NCI-H2227 treated with DMSO at 0.1 percent for 48 hours (cell line): ENCODE results near the gene MINDY4.
A peak's percentile ranks its signal among the peaks of the same experiment; 100 is the strongest.

ENCODE experiments used
- DNase-seq: peaks from one replicate; lab custom pipeline; 2025; lab: John Stamatoyannopoulos, UW

Gene MINDY4

DNA sequence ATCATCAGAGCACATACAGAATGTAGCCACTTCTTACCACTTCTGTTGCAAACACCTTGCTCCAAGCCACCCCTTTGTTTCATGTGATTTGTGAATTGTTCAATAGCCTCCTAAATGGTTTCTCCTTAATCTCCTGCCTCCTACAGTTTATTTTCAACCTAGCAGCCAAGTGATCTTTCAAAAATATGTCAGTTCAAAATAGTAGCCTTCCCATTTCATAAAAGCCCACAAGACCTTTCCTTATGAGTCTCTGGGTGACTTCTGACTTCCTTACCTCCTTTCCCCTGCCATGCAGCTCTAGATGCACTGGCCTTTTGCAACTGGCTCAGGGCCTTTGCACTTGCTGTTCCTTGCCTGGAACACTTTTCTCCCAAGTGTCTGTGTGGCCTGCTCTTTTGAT lies 4.8 kb downstream of the MINDY4 start:
- DNase-seq, result no peak

DNA sequence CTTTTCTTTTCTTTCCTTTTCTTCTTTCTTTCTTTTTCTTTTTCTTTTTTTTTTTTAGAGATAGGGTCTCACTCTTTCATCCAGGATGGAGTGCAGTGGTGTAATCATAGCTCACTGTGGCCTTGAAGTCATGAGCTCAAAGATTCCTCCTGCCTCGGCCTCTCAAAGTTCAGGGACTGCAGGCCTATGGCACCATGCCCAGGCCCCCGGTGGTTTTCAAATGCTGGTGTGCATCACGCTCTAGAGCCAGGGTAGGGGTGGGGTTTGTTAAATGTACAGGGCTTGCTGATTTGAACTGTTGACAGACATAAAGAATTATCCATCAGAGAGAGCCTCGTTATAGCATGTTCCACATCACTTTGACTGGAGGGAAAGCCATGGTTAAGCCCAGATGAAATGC lies 5.8 kb downstream of the MINDY4 start:
- DNase-seq, result no peak

DNA sequence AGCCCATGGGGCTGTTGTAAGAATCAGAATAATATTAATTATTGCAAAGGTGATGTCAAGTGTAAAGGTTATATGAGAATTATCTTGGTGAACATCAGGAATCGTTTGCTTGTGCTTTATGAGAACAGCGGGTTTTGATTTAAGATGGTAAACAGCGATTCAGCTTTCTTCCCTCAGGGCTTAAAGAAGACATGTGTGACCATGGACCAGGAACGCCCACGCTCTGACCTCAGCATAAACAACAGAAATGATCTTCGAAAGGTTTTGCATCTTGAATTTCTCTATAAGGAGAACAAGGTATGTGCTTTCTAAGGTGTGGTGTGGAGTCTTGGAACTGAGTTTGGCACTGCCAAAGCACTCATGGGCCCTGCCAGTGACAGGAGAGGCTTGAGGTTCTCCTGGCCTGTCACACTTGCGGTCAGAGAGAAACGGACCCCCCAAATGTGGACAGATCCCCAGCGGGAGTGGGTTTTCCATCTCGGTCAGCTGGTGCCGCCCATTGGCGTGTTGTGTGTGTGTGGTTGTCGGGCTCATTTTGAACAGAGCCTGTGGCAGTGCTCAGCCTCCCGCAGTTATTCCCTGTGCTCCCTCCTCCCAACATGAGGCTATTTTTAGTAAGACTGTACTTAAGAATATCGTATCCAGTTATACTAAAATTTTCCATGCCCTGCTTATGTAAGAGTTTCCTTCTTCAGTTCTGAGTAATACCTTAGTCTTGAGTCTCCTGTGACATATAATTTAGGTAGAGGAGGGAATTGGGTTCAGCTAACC lies 7.2 kb downstream of the MINDY4 start:
- DNase-seq, result no peak

DNA sequence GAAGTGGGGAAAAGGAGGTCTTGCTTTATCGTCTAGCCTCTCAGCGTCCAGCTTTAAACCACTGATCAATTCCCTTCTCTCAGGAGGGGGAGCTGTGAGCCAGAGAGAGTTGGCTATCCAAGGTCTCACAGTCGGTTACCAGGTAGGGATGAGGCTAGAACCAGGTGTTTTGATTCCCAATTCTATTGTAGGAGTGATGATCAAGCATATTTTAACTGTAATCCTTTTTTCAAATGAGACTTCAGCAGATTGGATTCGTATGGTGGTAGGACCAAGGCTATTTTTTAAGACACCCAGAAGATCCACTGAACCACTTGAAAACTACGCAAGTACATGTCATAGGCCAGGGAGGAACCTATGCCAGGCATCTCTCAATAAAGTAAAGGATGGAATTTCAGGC lies 8.4 kb downstream of the MINDY4 start:
- DNase-seq, result no peak

DNA sequence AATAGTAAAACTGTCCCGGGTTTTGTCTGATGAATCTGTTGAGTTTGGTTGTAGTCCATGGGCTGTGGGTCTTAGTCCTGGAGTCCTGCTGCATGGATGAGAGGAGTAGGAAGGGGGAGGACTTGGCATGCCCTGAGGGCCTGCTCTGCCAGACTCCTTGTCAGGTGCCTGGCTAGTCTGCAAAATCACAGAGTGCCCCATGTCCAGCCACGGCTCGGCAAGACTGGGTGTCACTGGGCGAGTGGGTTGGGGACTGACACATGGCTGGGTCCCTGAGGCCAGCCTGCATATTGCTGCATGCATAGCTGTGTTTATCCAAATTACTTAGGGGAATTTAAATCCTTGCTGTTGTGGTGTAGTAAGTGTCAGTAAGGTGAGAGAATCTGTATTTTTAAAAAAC lies 9.7 kb downstream of the MINDY4 start:
- DNase-seq, result no peak

DNA sequence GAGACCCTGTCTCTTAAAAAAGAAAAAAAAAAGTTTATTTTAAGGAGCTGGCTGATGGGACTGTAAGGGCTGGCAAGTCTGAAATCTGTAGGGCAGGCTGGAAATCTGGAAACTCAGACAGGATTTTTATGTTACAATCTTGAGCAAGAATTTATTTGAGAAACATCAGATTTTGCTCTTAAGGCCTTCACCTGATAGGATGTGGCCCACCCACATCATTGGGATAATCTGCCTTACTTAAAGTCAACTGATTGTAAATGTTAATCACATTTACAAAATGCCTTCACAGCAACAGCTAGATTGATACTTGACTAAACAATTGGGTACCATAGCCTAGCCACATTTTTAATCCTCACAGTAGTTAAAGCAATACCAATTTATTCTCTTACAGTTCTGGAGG lies 11.5 kb downstream of the MINDY4 start:
- DNase-seq, result no peak

DNA sequence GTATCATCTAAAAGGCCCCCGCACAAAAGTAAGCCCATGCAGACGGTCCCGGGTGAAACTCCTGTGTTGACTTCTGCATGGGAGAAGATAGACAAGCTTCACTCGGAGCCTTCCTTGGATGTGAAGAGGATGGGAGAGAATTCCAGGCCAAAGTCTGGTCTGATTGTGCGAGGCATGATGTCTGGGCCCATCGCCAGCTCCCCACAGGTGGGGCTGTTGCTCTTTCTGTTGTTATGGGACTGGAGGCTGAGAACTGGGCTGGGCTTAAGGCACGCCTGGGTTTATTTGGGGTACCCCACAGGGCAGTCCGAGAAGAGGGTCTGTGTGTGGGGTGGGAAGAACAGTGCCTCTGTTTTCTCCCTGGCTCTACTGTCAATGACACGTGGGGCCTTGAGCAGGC lies 14.6 kb downstream of the MINDY4 start:
- no peak for DNase-seq

DNA sequence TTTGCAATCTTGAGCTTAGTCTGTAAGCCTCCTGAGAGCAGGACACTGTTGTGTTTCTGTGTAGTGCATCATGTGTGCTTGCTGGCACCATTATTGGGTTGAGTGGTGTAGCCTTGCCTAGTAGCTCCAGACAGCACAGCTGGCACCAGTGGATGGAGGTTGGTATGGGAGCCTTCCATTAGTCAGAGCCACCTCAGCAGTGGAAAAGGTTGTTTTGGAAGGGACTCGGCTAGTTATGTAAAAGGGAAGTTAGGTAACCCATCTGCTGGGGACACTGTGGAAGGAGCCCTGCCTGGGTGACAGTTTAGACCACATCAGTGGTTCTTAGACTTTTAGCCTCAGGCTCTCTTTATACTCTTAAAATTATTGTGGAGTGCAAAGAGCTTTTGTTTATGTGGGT lies 16.3 kb downstream of the MINDY4 start:
- no peak for DNase-seq

DNA sequence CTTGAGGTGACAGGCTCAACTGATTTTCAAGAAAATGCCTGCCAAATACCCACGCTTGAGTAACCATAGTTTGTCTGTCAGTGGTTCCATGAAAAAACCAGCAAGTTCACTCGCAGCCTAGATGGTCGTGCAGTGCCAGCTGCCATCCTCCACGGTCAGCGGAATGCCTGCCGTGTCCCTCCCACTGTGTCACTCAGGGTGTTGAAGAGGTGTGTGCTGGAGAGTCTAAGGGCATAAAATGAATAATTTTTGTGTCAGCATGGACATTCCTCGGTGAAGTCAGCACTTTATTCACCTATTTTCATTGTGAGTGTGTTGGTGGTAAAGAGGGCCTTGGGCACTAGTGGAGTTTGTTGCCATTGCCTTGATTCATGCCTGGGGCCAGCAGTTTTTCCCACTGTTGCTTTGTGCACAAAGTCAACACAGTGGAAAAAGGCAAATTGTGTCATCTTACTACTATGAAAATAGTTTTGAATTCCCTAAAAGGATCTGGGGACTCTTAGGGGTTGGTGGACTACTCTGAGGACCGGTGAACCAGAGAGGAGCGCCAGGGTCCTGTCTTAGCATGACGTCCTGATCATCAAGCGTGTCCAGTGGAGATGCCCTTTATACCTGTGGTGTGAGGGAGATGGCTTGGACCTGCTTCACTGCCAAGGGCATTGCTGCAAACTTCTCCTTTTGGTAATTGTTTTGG lies 17.6 kb downstream of the MINDY4 start:
- DNase-seq, result no peak

DNA sequence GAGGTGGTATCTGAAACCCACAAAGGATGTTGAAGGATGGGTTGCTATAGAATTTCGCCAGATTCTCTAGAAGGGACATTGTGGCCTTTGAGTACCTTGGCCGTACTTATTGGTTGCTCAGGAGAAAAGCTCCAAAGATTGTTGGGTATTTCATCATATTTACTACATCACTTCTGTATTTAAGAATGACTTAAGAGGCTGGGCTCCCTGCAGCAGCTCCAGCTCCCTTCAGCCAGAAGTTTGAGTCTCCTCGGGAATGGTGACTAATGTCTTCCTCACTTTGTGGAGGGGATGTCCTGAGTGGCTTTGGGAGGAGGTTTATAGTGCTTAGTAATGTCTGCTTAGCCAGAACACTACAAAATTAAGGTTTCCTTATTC lies 18.1 kb downstream of the MINDY4 start:
- no peak for DNase-seq

DNA sequence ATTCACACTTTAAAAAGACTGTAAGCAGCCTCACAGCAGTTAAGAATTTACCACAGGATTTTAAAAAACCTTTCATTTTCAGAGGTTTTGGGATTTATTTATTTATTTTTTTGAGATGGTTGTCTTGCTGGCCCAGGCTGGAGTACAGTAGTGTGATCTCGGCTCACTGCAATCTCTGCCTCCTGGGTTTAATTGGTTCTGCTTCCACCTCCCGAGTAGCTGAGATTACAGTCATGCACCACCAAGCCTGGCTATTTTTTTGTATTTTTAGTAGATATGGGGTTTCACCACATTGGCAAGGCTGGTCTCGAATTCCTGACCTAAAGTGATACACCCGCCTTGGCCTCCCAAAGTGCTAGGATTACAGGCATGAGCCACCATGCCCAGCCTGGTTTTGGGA lies 19.1 kb downstream of the MINDY4 start:
- no peak for DNase-seq

DNA sequence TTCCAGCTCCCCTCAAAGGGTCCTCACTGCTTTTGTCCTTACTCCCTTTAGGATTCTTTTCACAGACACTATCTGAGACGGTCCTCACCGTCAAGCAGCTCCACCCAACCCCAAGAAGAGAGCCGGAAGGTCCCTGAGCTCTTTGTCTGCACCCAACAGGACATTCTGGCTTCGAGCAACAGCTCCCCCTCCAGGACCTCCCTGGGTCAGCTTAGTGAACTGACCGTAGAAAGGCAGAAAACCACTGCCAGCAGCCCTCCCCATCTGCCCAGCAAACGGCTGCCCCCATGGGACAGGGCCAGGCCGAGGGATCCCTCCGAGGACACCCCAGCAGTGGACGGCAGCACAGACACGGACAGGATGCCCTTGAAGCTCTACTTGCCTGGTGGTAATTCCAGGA lies 19.9 kb downstream of the MINDY4 start:
- DNase-seq, result no peak

DNA sequence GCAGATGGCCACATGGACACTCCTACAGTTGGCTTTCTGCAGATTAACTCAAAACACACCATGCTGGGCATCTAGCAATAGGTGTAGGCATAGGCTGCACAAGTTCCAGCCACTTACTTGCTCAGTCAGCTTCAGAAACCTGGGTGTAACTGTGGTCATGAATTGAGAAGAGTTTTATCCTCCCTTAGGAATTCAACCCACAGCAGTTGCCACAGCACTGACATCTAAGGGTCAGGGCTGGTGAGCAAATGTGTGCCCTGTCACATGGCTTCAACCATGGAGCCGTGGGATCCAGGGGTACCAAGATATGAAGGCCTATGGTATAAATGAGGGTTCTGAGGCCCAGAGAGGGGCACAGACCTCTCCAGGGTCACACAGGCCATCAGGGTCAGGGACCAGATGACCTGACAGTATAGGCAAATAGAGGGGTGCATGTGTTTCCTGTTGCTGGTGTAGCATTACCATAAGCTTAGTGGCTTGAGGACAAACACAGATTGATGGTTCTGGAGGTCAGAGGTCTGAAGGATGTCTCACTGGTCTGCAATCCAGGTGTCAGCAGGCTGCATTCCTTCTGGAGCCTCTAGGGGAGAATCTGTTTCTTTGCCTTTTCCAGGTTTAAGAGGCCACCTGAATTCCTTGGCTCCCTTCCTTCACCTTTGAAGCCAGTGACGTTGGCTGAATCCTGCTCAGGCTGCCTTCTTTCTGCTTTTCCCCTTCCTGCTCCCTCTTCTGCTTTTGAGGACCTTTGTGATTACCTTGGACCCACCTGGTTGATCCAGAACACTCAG lies 24.1 kb downstream of the MINDY4 start:
- no peak for DNase-seq

DNA sequence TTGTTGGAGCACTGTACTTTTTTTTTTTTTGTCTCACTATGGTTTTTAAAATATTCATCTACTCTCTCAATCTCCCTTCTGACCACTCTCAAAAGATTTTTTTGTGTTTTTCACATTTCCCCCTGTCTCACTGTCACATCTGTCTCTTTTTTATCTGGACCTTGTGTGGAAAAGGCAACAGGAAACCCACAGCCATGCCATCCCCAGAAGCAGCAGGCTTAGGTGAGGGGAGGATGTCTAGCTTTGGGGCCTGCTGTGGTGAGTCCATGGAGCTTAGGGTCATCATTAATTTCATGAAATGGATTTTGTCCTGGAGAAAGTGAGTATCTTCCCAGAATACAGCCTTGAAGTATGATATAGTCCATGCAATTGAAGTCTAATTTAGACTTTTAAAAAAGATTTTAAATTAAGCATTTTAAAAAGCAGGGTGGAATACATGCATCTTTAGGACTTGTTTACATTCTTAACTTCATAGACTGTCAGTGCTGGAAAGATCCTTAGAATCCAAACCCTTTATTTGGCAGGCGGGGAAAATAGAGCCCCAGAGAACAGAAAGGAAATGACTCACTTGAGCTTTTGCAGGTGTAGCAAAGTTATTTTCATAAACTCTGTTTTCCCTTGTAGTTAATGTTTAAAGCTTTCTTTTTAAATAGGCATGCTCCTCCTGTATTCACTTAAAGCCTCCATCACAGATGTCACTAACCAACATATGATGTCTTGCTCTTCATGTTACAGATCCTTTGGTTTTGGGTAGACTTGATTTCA lies 25.1 kb downstream of the MINDY4 start:
- no peak for DNase-seq

DNA sequence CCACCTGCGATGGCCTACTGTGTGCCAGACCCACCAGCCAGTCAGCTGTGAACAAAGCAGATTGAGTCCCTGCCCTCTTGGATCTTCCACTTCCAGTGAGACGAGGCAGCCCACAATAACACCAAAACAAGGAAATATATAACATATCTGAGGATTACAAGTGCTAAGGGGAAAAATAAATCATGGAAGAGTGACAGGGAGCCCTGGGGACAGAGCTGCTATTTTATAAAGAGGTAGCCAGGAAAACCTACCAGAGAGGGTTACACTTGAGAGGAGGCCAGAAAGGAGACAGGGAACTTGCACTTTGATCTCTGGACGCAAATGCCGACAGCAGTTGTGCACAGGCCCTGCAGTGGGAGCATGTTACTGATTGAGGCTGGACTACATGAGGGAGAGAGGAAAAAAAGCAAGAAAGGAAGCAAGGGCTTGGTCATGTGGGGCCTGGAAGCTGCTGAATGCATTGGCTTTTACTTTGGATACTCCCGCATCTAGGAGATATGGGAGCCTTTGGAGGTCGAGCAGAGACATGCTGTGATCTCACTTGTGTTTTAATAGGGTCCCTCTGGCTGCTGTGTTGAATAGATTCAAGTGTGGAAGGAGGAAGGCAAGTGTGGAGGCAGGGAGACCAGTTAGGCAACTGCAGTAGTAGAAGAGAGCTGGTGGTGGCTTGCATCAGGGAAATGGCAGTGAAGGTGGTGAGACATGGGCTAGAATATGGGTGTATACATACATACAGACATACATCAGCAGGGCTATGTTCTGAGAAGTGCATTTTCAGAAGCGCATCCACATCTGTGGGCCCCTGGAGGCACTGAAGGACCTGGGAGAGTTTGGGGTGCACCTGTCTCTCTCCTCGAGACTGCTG lies 26.2 kb downstream of the MINDY4 start:
- DNase-seq, result no peak

DNA sequence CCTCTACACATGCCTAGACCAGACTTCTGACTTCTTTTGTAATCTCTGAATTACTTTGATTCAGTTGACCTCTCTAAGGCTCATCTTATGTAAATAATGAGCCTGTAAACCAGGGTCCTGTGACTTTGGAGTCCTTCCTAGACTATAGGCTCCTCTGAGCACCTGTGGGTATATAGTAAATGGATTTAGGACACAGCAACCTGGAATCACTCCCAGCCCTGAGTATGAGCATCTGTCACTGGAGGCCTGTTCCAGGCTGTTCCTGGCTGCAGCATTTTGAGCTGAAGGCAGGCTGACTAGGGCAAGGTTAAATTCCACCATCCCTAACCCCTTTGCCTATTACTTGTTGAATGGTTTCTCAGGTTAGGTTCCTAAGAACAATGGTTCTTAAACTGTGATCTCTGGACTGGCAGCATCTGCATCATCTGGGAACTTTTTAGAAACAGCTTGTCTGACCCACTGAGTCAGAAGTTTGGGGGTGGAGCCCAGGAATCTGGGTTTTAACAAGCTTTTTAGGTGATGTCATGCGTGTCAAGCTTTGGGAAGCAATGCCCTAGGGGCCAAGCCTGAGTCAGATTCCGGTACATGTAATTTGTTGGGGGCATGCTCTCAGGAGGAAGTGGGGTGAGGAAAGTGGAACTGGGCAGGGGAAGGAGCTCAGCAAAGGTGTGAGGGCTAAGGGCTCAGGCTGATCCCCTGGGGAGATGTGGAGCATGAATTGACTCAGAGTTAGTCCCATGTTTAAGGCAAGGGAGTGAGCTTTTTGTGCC lies 28.2 kb downstream of the MINDY4 start:
- DNase-seq, result no peak

DNA sequence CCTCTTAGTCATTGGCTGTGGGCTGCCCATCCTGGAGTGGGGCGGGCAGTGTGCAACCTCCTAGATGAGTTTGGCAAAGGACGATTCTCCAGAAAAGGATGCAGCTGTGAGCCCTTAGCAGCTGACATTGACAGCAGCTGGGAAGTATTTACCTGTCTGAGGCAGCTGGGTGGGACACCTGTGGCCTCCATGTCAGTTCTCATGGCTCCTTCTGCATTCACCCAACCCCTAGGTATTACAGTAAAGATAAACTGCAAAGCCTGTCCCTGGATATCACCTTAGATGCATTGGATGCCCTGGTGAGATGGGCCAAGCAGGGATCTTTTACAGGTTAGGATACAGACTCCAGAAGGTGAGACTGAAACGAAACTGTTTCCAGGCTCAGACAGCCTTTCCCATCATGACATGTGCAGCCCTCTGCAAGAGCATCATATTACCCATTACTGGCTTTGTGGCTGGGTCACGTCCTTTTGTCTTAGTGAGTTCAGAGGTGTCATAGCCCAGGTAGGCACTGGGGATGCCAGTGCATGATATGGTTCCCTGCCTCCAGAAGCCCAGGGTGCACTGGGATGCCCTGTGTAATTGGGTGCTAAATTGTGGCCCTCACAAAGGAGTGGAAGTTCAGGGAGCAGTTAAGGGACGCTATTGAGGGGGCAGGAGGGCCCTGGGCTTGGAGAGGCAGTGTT lies 28.9 kb downstream of the MINDY4 start:
- DNase-seq, result no peak

DNA sequence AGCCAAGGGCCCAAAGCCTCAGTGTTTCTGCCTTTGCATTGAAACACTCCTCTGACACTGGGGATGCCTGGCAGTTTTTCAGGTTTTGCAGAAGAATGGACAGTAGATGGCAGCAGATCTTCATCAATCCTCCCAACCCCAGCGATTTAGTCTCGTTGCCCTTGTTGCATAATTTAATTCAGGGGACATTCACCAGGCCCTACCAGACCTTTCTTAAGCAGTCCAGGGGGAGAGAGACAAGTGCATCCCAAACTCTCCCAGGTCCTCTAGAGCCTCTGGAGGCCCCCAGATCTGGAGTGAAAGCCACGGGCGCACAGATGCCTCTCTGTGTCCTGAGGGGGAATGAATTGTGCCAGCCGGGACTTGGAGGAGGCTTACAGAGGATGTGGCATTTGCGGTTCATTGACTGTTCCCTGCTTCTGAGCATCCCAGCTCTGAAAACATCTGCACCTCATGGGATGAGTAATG lies 29.6 kb downstream of the MINDY4 start:
- DNase-seq, result peak; percentile 35

DNA sequence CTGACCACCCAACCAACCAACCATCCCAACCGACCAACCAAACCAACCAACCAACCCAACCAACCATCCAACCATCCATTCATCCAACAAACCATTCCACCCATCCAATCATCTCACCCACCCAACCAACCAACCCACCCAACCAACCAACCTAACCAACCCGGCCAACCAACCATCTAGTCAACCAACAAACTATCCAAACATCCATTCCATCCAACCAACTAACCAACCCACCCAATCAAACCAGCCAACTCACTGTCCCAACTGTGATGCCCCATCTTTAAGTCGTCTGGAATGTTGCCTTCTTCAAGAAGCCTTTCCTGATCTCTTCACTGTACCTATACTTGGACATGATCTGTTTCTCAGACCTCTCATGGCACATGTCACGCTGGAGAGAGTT lies 31.6 kb downstream of the MINDY4 start:
- no peak for DNase-seq
